Pancreas (tissue), 10 donors: Measurements from ENCODE around the gene SASS6. TPM values are rescaled to one million over a fixed set of nuclear protein-coding genes. Genes with fewer than 3 reads are reported as not detected.

ENCODE experiments used
- ATAC-seq, 4 donors: fragments of 200-7000 bp; cut with Tn5 transposase; one replicate each; pipeline versions ENCODE4 v1.8.0 to v1.9.1; 2020; ENCODE audit warnings: mild to moderate bottlenecking in 4 of 4, moderate library complexity in 4 of 4
- DNase-seq, 6 donors: peaks; one replicate each; pipeline ENCODE4 v3.0.0-alpha.2; 2020
- FAIRE-seq: peaks from 2 replicates; lab custom pipeline; 2012; peaks lifted over from hg19 to GRCh38; lab: Jason Lieb, UNC
- H3K27ac ChIP-seq, 4 donors: fragments of 200-600 bp; sonication (generic); 1 replicate in 3 of 4; 2 replicates in 1 of 4; pipeline versions ENCODE4 v1.5.0 to v1.8.0; 2020
- H3K27me3 ChIP-seq, 4 donors: fragments of 200-600 bp; one replicate each; pipeline ENCODE4 v1.8.0; 2021
- H3K36me3 ChIP-seq, 3 donors: fragments of 200-600 bp; sonication (generic) in 1 of 3; one replicate each; pipeline versions ENCODE4 v1.5.0 to v1.8.0; 2020 to 2021
- H3K4me1 ChIP-seq, 3 donors: fragments of 200-600 bp; one replicate each; pipeline ENCODE4 v1.8.0; 2021
- H3K4me3 ChIP-seq, 4 donors: fragments of 200-600 bp; sonication (generic) in 2 of 4; one replicate each; pipeline versions ENCODE4 v1.5.0 to v1.8.0; 2020 to 2021
- H3K9me3 ChIP-seq, 4 donors: fragments of 200-600 bp; one replicate each; pipeline ENCODE4 v1.8.0; 2021
- CTCF ChIP-seq, 4 donors: fragments of 200-600 bp; sonication (generic) in 3 of 4; IDR thresholded peaks; one replicate each; pipeline versions ENCODE4 v1.5.0 to v1.8.0; 2021; ENCODE audit warnings: antibody characterized with exemption in 4 of 4
- WGBS, 2 donors: extraction: QIAGEN DNeasy Blood & Tissue Kit; methylation state at CpG; one replicate each; pipeline ENCODE4 v1.1.7; 2013; 5-methylcytosine and 5-hydroxymethylcytosine counted together
- intact Hi-C, 3 donors: fragments of 100-400 bp; cut with DNase I; formaldehyde crosslinking; loops; one replicate each; pipeline versions ENCODE4 v1.11.1 to v1.14.2; 2022
- polyA plus RNA-seq, 2 donors: library from polyadenylated mRNA; stranded (reverse); fragments of 200-250 nt; gene quantifications; one replicate each; pipeline ENCODE4 v1.2.3, GENCODE V29; 2013
- total RNA-seq, 6 donors: library from RNA; stranded (reverse); fragmentation: NEBNext Ultra II Directional in 4 of 6; extraction: Animal tissue kit (Norgen Biotek cat#: 25700) in 4 of 6; gene quantifications; one replicate each; pipeline versions ENCODE4 v1.2.1 to v1.2.4, GENCODE V29; 2021 to 2023
- donor health status: healthy with polysubstance abuse.
- donor health status: DM: no; HTN: no; CAD: no; lungs with moderate emphysema.
- donor health status: DM: no; HTN: no; CAD: no.
- donor health status: control.
- donor health status: control.
- donor health status: Bipolar disorder and iron deficiency.
- donor health status: DM: yes; HTN: yes; CAD: no.
- donor health status: DM: no; HTN: no; CAD: no.
- donor health status: DM: no; HTN: no; CAD: no.
- donor health status: DM: yes; HTN: yes; CAD: no.

The SASS6 gene
- total and polyA plus RNA-seq, 8 donors = 0.76 to 1.8 (median 1.3) TPM

GRCh38 chr1:100045206-100045605 lies 87.5 kb downstream of the SASS6 start:
- H3K27ac ChIP-seq = no peak overlapping the region
- H3K36me3 ChIP-seq = no peaks in the 10 kb centered on the region
- no peak for FAIRE-seq
- peaks cover 0 to 9% (median 5%) of the 10 kb centered on the region in 3 donors for H3K4me1 ChIP-seq
- no peak for DNase-seq
- WGBS, 2 donors = 56 to 60% methylated on average over 5 of the region's 5 CpGs
- H3K4me3 ChIP-seq = no peak overlapping the region
- no peaks in the 10 kb centered on the region for H3K27me3 ChIP-seq
- intact Hi-C loops = no loop called here
- no peaks in the 10 kb centered on the region for H3K9me3 ChIP-seq
- TF ChIP-seq CTCF (IDR thresholded peaks at IDR 0.05) = no peak
- no peak for ATAC-seq

- FAIRE-seq = peak; percentile 57
- no peak for ATAC-seq
- Histone ChIP-seq H3K4me3 (peak overlapping the region in 2 of 4 donors; percentile 90 to 93), H3K36me3 (no peaks in the 10 kb centered on the region), H3K4me1 (peaks cover 0 to 15% (median 11%) of the 10 kb centered on the region in 3 donors), H3K27ac (peak overlapping the region in 3 of 4 donors; percentile 91 to 98 (median 97)), H3K27me3 (no peaks in the 10 kb centered on the region), H3K9me3 (no peaks in the 10 kb centered on the region)
- intact Hi-C loops = no loop called here
- 5 to 7% methylated on average over 2 of the region's 2 CpGs for WGBS, 2 donors
- no peak for TF ChIP-seq CTCF (IDR thresholded peaks at IDR 0.05)
- no peak for DNase-seq
Measured at GRCh38 chr1:100039591-100039990, 93.1 kb downstream of the SASS6 start.

- WGBS, 2 donors = 0% methylated on average over 24 to 37 of the region's 37 CpGs
- H3K27me3 ChIP-seq = no peaks in the 10 kb centered on the region
- H3K4me3 ChIP-seq = peak overlapping the region; percentile 76 to 93 (median 90)
- no peak for TF ChIP-seq CTCF (IDR thresholded peaks at IDR 0.05)
- H3K27ac ChIP-seq = peak overlapping the region; percentile 91 to 98 (median 96)
- peak; percentile 62 to 80 (median 70) for DNase-seq
- no peaks in the 10 kb centered on the region for H3K36me3 ChIP-seq
- H3K9me3 ChIP-seq = no peaks in the 10 kb centered on the region
- peak; percentile 47 to 69 (median 59) for ATAC-seq
- no peak for FAIRE-seq
- intact Hi-C loops = no loop called here
- peaks cover 0 to 15% (median 11%) of the 10 kb centered on the region in 3 donors for H3K4me1 ChIP-seq
Measured at GRCh38 chr1:100038660-100039287, 94.0 kb downstream of the SASS6 start.

- FAIRE-seq (no peak), DNase-seq (peak; percentile 82 to 96 (median 88)), ATAC-seq (peak; percentile 95 to 99 (median 98))
- intact Hi-C loops = no loop called here
- H3K27ac ChIP-seq = peak overlapping the region; percentile 91 to 98 (median 96)
- H3K4me3 ChIP-seq = peak overlapping the region; percentile 76 to 93 (median 90)
- TF ChIP-seq CTCF (IDR thresholded peaks at IDR 0.05) = no peak
- WGBS, 2 donors = 0 to 1% methylated on average over 66 to 87 of the region's 87 CpGs
- H3K4me1 ChIP-seq = peaks cover 0 to 15% (median 8%) of the 10 kb centered on the region in 3 donors
- H3K27me3 ChIP-seq = no peaks in the 10 kb centered on the region
- no peaks in the 10 kb centered on the region for H3K36me3 ChIP-seq
- no peaks in the 10 kb centered on the region for H3K9me3 ChIP-seq
Measured at GRCh38 chr1:100037927-100038659, 94.6 kb downstream of the SASS6 start.

GRCh38 chr1:100037656-100037926 lies 95.1 kb downstream of the SASS6 start:
- Histone ChIP-seq H3K27ac (peak overlapping the region; percentile 91 to 98 (median 96)), H3K27me3 (no peaks in the 10 kb centered on the region), H3K4me1 (peaks cover 0 to 15% (median 7%) of the 10 kb centered on the region in 3 donors), H3K4me3 (peak overlapping the region; percentile 76 to 93 (median 90)), H3K9me3 (no peaks in the 10 kb centered on the region), H3K36me3 (no peaks in the 10 kb centered on the region)
- peak in 1 of 4 donors; percentile 17 for ATAC-seq
- 0% methylated on average over 8 of the region's 8 CpGs for WGBS, 2 donors
- intact Hi-C loops = no loop called here
- DNase-seq = no peak
- FAIRE-seq = no peak
- TF ChIP-seq CTCF (IDR thresholded peaks at IDR 0.05) = no peak
